Measurements from ENCODE around the gene SNRNP25.
"Not testable (repeated sequence)": the region's sequence is repeated elsewhere in the genome, so short reads cannot be mapped to it uniquely, and the experiment has no call there.

SNRNP25 gene

GRCh38 chr16:38941-39892 is 14.4 kb upstream of the SNRNP25 start:
- DNase-seq: no peak

- DNase-seq: no peak
Measured at GRCh38 chr16:41439-42068, 12.1 kb upstream of the SNRNP25 start.

- DNase-seq: no peak
Measured at GRCh38 chr16:42069-42457, 11.6 kb upstream of the SNRNP25 start.

GRCh38 chr16:42691-43090 is 10.9 kb upstream of the SNRNP25 start:
- DNase-seq: no peak

- no peak for DNase-seq
Measured at GRCh38 chr16:43294-43693, 10.3 kb upstream of the SNRNP25 start.

GRCh38 chr16:44655-45054 is 9.0 kb upstream of the SNRNP25 start:
- no peak for DNase-seq

- no peak for DNase-seq
Measured at GRCh38 chr16:45454-45853, 8.2 kb upstream of the SNRNP25 start.

GRCh38 chr16:46510-46909 is 7.1 kb upstream of the SNRNP25 start:
- not testable (repeated sequence) for DNase-seq

- no peak for DNase-seq
Measured at GRCh38 chr16:47234-47633, 6.4 kb upstream of the SNRNP25 start.

GRCh38 chr16:50769-51591 is 2.6 kb upstream of the SNRNP25 start:
- DNase-seq: no peak

- no peak for DNase-seq
Measured at GRCh38 chr16:54237-54581, 581 bp downstream of the SNRNP25 start.

- no peak for DNase-seq
Measured at GRCh38 chr16:55571-56136, 2.0 kb downstream of the SNRNP25 start.

GRCh38 chr16:56231-56927 is 2.8 kb downstream of the SNRNP25 start:
- DNase-seq: no peak

- DNase-seq: no peak
Measured at GRCh38 chr16:57711-58110, 4.1 kb downstream of the SNRNP25 start.

- no peak for DNase-seq
Measured at GRCh38 chr16:58491-59439, 5.1 kb downstream of the SNRNP25 start.

- DNase-seq: no peak
Measured at GRCh38 chr16:59440-60059, 5.9 kb downstream of the SNRNP25 start.

GRCh38 chr16:60166-60565 is 6.5 kb downstream of the SNRNP25 start:
- DNase-seq: no peak

- no peak for DNase-seq
Measured at GRCh38 chr16:60929-61878, 7.6 kb downstream of the SNRNP25 start.

- DNase-seq: no peak
Measured at GRCh38 chr16:61879-62281, 8.3 kb downstream of the SNRNP25 start.

All from right kidney (tissue), 1 donor.